Measurements from ENCODE around the gene SLC35C1. TPM values are rescaled to one million over a fixed set of nuclear protein-coding genes. Genes with fewer than 3 reads are reported as not detected.

Gene SLC35C1
- total and polyA plus RNA-seq, 2 donors (not counting 3 experiments of a cell fraction or from before 2014, with no cell fraction given) = 8.5 to 19.8 TPM

DNA sequence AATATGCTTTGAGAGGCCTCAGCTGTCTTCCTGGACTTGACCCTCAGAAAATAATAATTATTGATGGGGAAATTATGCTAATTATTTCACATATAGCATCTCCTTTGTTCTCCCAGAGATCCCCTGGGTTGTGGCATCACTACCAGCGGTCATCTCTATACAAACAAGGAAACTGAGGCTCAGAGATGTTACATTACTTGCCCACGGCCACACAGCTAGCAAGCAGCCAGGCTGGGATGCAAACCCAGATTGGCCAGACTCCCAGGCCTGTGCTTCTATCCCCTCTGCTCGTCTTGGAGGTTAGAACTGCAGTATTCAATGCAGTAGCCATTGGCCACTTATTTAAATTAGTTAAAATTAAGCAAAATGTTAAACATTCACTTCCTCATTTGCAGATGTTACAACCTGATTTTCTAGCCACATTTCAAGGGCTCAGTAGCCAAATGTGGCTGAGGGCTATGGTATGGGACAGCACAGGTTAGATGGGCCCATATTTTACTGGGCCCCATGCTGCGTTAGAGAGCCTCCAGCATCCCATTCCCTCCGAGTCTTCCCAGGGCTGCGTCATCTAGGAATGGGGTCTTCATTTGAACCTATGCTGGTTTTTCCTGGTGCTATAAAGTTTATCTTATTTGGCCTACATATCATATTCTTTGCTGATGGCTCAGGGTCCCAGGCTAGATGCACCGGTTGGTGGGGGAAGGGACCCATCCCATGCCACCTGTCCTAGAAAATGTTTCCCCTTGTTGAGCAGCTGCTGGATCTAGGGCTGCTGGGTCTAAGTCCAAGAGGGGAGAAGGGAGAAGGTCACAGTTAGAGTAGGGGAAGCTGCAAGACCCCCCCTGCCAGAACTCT is 2.2 kb downstream of the SLC35C1 start:
- FAIRE-seq (no peak), DNase-seq (ENCODE audit: low read depth, low spot score) (no peak)
- peak overlapping the region in 2 of 3 experiments; percentile 9 to 28 for H3K4me3 ChIP-seq (replicated peaks in 1 of 3; ENCODE audit: insufficient read depth in 1 of 3, low read depth in 1 of 3, low read length in 3 of 3)
- POLR2A ChIA-PET = no interaction called here
- no peak overlapping the region for H3K27ac ChIP-seq (ENCODE audit: insufficient read depth, low read depth, low read length)
- intact Hi-C loops (cut with micrococcal nuclease) = no loop called here
- H3K36me3 ChIP-seq (ENCODE audit: control insufficient read depth in 2 of 2, extremely low read depth in 1 of 2, insufficient read depth in 2 of 2, low read length in 2 of 2) = peaks cover 9 to 14% of the 10 kb centered on the region in 2 experiments
- no peaks in the 10 kb centered on the region for H4K20me1 ChIP-seq (replicated peaks; ENCODE audit: control insufficient read depth, extremely low read depth, insufficient read depth, low read length)
- no peak overlapping the region for H3K9ac ChIP-seq (replicated peaks; ENCODE audit: extremely low read depth, insufficient read depth, low read length)
- H3K27me3 ChIP-seq (ENCODE audit: control insufficient read depth in 2 of 2, insufficient read depth in 2 of 2, low read length in 2 of 2) = no peaks in the 10 kb centered on the region
- no peak overlapping the region for H2AFZ ChIP-seq (ENCODE audit: low read depth, low read length)
- no peaks in the 10 kb centered on the region for H3K9me1 ChIP-seq (replicated peaks; ENCODE audit: control insufficient read depth, extremely low read depth, insufficient read depth, low read length)
- no peak for TF ChIP-seq FOS (IDR thresholded peaks at IDR 0.05; ENCODE audit: borderline replicate concordance, insufficient read depth, low read length)
- TF ChIP-seq MYC (IDR thresholded peaks at IDR 0.05; ENCODE audit: low read depth, low read length) = no peak
- no peak for TF ChIP-seq CTCF (IDR thresholded peaks at IDR 0.05; ENCODE audit: extremely low read depth in 1 of 2, insufficient read depth in 1 of 2, low read depth in 1 of 2, low read length in 2 of 2)
- peak overlapping the region; percentile 65 for H3K4me2 ChIP-seq (ENCODE audit: insufficient read depth, low read length)
- CTCF ChIA-PET = no interaction called here
- H3K9me3 ChIP-seq (replicated peaks; ENCODE audit: control insufficient read depth, insufficient read depth, low read length) = no peaks in the 10 kb centered on the region
- peaks cover 27% of the 10 kb centered on the region for H3K79me2 ChIP-seq (ENCODE audit: control insufficient read depth, insufficient read depth, low read length)
- H3K4me1 ChIP-seq (ENCODE audit: control insufficient read depth, extremely low read depth, insufficient read depth, low read length) = peaks cover 33% of the 10 kb centered on the region
- BruUV-seq (replicated peaks) = no TSS peak
- dilution Hi-C loops (cut with MboI; ENCODE audit: extremely low pct_ligation_motif_present, low sequenced_read_pairs) = no loop called here

GRCh38 chr11:45807792-45808238 is 2.9 kb downstream of the SLC35C1 start:
- Histone ChIP-seq H3K9me1 (replicated peaks; ENCODE audit: control insufficient read depth, extremely low read depth, insufficient read depth, low read length) (no peaks in the 10 kb centered on the region), H3K9ac (replicated peaks; ENCODE audit: extremely low read depth, insufficient read depth, low read length) (no peak overlapping the region), H2AFZ (ENCODE audit: low read depth, low read length) (no peak overlapping the region), H4K20me1 (replicated peaks; ENCODE audit: control insufficient read depth, extremely low read depth, insufficient read depth, low read length) (no peaks in the 10 kb centered on the region), H3K36me3 (ENCODE audit: control insufficient read depth in 2 of 2, extremely low read depth in 1 of 2, insufficient read depth in 2 of 2, low read length in 2 of 2) (peaks cover 9 to 17% of the 10 kb centered on the region in 2 experiments), H3K4me1 (ENCODE audit: control insufficient read depth, extremely low read depth, insufficient read depth, low read length) (peaks cover 32% of the 10 kb centered on the region), H3K4me2 (ENCODE audit: insufficient read depth, low read length) (peak overlapping the region; percentile 65), H3K27ac (ENCODE audit: insufficient read depth, low read depth, low read length) (no peak overlapping the region), H3K4me3 (replicated peaks in 1 of 3; ENCODE audit: insufficient read depth in 1 of 3, low read depth in 1 of 3, low read length in 3 of 3) (no peak overlapping the region), H3K27me3 (ENCODE audit: control insufficient read depth in 2 of 2, insufficient read depth in 2 of 2, low read length in 2 of 2) (no peaks in the 10 kb centered on the region), H3K9me3 (replicated peaks; ENCODE audit: control insufficient read depth, insufficient read depth, low read length) (no peaks in the 10 kb centered on the region), H3K79me2 (ENCODE audit: control insufficient read depth, insufficient read depth, low read length) (peaks cover 27% of the 10 kb centered on the region)
- FAIRE-seq (no peak), DNase-seq (ENCODE audit: low read depth, low spot score) (no peak)
- ChIA-PET POLR2A (no interaction called here), CTCF (no interaction called here)
- dilution Hi-C loops (cut with MboI; ENCODE audit: extremely low pct_ligation_motif_present, low sequenced_read_pairs) = no loop called here
- no TSS peak for BruUV-seq (replicated peaks)
- TF ChIP-seq POLR2AphosphoS5 (IDR thresholded peaks at IDR 0.05; ENCODE audit: insufficient read depth, low read depth, low read length) = no peak
- TF ChIP-seq POLR2A (IDR thresholded peaks at IDR 0.05; ENCODE audit: low read depth, low read length) = no peak
- TF ChIP-seq JUN (IDR thresholded peaks at IDR 0.05; ENCODE audit: borderline replicate concordance, insufficient read depth, insufficient read length, low read depth) = no peak
- no peak for TF ChIP-seq GATA2 (IDR thresholded peaks at IDR 0.05; ENCODE audit: insufficient read depth, insufficient read length, low read depth, low read length)
- no peak for TF ChIP-seq FOS (IDR thresholded peaks at IDR 0.05; ENCODE audit: borderline replicate concordance, insufficient read depth, low read length)
- no peak for TF ChIP-seq MAX (IDR thresholded peaks at IDR 0.05; ENCODE audit: insufficient read depth, insufficient read length)
- TF ChIP-seq CTCF (IDR thresholded peaks at IDR 0.05; ENCODE audit: extremely low read depth in 1 of 2, insufficient read depth in 1 of 2, low read depth in 1 of 2, low read length in 2 of 2) = no peak
- TF ChIP-seq EZH2 (IDR thresholded peaks at IDR 0.05; ENCODE audit: borderline replicate concordance, low read depth, low read length, severe bottlenecking) = no peak
- no peak for TF ChIP-seq MYC (IDR thresholded peaks at IDR 0.05; ENCODE audit: low read depth, low read length)
- intact Hi-C loops (cut with micrococcal nuclease) = no loop called here
